ENCODE measurements around the gene CHCHD10. TPM values are rescaled to one million over a fixed set of nuclear protein-coding genes. Genes with fewer than 3 reads are reported as not detected.

Gene CHCHD10
- polyA plus RNA-seq, 1 of the 3 experiments (the other 2 are of a cell fraction), result 70.1 TPM

GRCh38 chr22:23718371-23719165, 49.2 kb downstream of the CHCHD10 start:
- Histone ChIP-seq H3K79me2 (ENCODE audit: insufficient read depth) (peaks cover 17% of the 10 kb centered on the region), H3K27ac (ENCODE audit: low read depth in 2 of 2, low read length in 1 of 2) (no peak overlapping the region), H3K4me1 (ENCODE audit: control insufficient read depth in 1 of 2, insufficient read depth in 2 of 2, low read depth in 1 of 2, low read length in 1 of 2) (peaks cover 0 to 6% of the 10 kb centered on the region in 2 experiments; a peak in 1 of 4 replicates), H4K20me1 (ENCODE audit: insufficient read depth) (no peaks in the 10 kb centered on the region), H3K4me3 (ENCODE audit: low read depth in 2 of 2, low read length in 1 of 2) (no peak overlapping the region), H3F3A (replicated peaks; ENCODE audit: insufficient read depth) (no peaks in the 10 kb centered on the region), H2AFZ (ENCODE audit: low read depth) (no peak overlapping the region), H3K9me3 (no peaks in the 10 kb centered on the region), H3K27me3 (ENCODE audit: insufficient read depth) (no peaks in the 10 kb centered on the region), H3K9ac (no peak overlapping the region), H3K9me2 (no peaks in the 10 kb centered on the region), H3K4me2 (no peak overlapping the region), H3K36me3 (replicated peaks in 1 of 2; ENCODE audit: control insufficient read depth in 1 of 2, insufficient read depth in 2 of 2, low read length in 1 of 2) (peaks cover 2% of the 10 kb centered on the region in 2 experiments)
- TF ChIP-seq GABPA (IDR thresholded peaks at IDR 0.05; ENCODE audit: low read depth) (no peak), JUND (IDR thresholded peaks at IDR 0.05) (no peak), NFIC (IDR thresholded peaks at IDR 0.05; ENCODE audit: borderline replicate concordance) (0 out of 2 replicates have a peak, but pooled peaks have one; percentile 10), EZH2phosphoT487 (IDR thresholded peaks at IDR 0.05; ENCODE audit: borderline replicate concordance, low read depth) (no peak)
- ChIA-PET POLR2A (interaction anchor here (0.7 kb wide), 1 partner anchor 102 kb away, joined by 5 read pairs; no protein-coding TSS in a partner anchor), CTCF (interaction anchor here (0.7 to 2.2 kb wide), 2 partner anchors 131 to 361 kb away, joined by 3 to 7 read pairs; no protein-coding TSS in a partner anchor)
- WGBS (ENCODE audit: low lambda C conversion rate), result 89% methylated on average over 17 of the region's 17 CpGs
- DNase-seq, result no peak

- CTCF ChIA-PET, result interaction anchor here (1.0 to 2.2 kb wide), 4 partner anchors 14 to 132 kb away, joined by 5 to 11 read pairs (median 6); partner anchors contain the start of gene CHCHD10
- TF ChIP-seq USF2 (IDR thresholded peaks at IDR 0.05; ENCODE audit: borderline replicate concordance, low read depth, low read length) (no peak; the same call in 1 of the 2 replicates), POLR2AphosphoS5 (IDR thresholded peaks at IDR 0.05; ENCODE audit: low read depth, low read length) (peak; percentile 87), FOSL2 (IDR thresholded peaks at IDR 0.05; ENCODE audit: borderline replicate concordance, low read depth) (no peak), SIN3A (IDR thresholded peaks at IDR 0.05; ENCODE audit: borderline replicate concordance, low read depth, low read length) (peak; percentile 72; the same call in 1 of the 2 replicates), GABPA (IDR thresholded peaks at IDR 0.05; ENCODE audit: low read depth) (no peak), CTCF (IDR thresholded peaks at IDR 0.05) (no peak), EZH2phosphoT487 (IDR thresholded peaks at IDR 0.05; ENCODE audit: borderline replicate concordance, low read depth) (no peak), RFX5 (IDR thresholded peaks at IDR 0.05; ENCODE audit: low read length) (no peak), ELF1 (IDR thresholded peaks at IDR 0.05) (0 out of 2 replicates have a peak, but pooled peaks have one; percentile 37), RCOR1 (IDR thresholded peaks at IDR 0.05; ENCODE audit: low read length) (no peak), RXRA (IDR thresholded peaks at IDR 0.05; ENCODE audit: borderline replicate concordance, low read depth) (no peak), FOXM1 (IDR thresholded peaks at IDR 0.05; ENCODE audit: low read depth) (no peak), NRF1 (IDR thresholded peaks at IDR 0.05; ENCODE audit: low read depth, low read length) (peak; percentile 70), MXI1 (IDR thresholded peaks at IDR 0.05; ENCODE audit: low read depth, low read length) (peak; percentile 70), FOXJ3 (CRISPR knock-in tag; IDR thresholded peaks at IDR 0.05) (no peak), ZBTB33 (IDR thresholded peaks at IDR 0.05; ENCODE audit: borderline replicate concordance, low read depth) (peak; percentile 80; the same call in 1 of the 2 replicates), TAF1 (IDR thresholded peaks at IDR 0.05; ENCODE audit: borderline replicate concordance, low read depth, low read length) (no peak)
These were observed 50.7 kb downstream of the CHCHD10 start for GRCh38 chr22:23716811-23717801.

More at GRCh38 chr22:23716811-23717801, 50.7 kb downstream of the CHCHD10 start:
- DNase-seq, result peak; percentile 96
- Histone ChIP-seq H3K4me1 (ENCODE audit: control insufficient read depth in 1 of 2, insufficient read depth in 2 of 2, low read depth in 1 of 2, low read length in 1 of 2) (peaks cover 0 to 6% of the 10 kb centered on the region in 2 experiments; a peak in 1 of 4 replicates), H3F3A (replicated peaks; ENCODE audit: insufficient read depth) (no peaks in the 10 kb centered on the region), H2AFZ (ENCODE audit: low read depth) (peak overlapping the region; percentile 96), H3K27ac (ENCODE audit: low read depth in 2 of 2, low read length in 1 of 2) (peak overlapping the region; percentile 45 to 46; a peak in 2 of 4 replicates), H4K20me1 (ENCODE audit: insufficient read depth) (no peaks in the 10 kb centered on the region), H3K9me3 (no peaks in the 10 kb centered on the region), H3K79me2 (ENCODE audit: insufficient read depth) (peaks cover 17% of the 10 kb centered on the region), H3K4me2 (peak overlapping the region; percentile 86), H3K9me2 (no peaks in the 10 kb centered on the region), H3K9ac (peak overlapping the region; percentile 84), H3K27me3 (ENCODE audit: insufficient read depth) (no peaks in the 10 kb centered on the region), H3K36me3 (replicated peaks in 1 of 2; ENCODE audit: control insufficient read depth in 1 of 2, insufficient read depth in 2 of 2, low read length in 1 of 2) (peaks cover 6 to 7% of the 10 kb centered on the region in 2 experiments), H3K4me3 (ENCODE audit: low read depth in 2 of 2, low read length in 1 of 2) (peak overlapping the region; percentile 65 to 84)
- POLR2A ChIA-PET, result no interaction called here
- WGBS (ENCODE audit: low lambda C conversion rate), result 6% methylated on average over 22 of the region's 84 CpGs
